ENCODE data around the gene FRMD3.

DNA sequence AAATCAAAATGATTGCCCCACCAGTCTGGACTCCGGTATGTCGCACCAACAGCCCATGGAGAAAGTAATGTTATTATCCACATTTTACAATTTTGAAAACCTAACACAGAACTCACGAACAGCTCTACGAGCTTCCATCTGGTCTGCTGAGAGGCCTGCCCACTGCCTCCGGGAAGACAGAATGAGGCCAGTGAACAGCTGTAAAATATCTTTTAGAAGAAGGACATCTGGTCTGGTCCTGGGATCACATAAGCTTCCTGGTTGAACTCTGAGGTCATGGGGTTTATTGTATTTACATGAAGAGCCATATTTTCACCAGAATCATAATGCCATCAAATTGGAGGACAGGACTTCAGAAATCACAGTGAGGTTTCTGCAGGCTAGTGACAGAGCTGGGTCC is 89.0 kb downstream of the FRMD3 start:
- TF ChIP-seq, protein P1, sequence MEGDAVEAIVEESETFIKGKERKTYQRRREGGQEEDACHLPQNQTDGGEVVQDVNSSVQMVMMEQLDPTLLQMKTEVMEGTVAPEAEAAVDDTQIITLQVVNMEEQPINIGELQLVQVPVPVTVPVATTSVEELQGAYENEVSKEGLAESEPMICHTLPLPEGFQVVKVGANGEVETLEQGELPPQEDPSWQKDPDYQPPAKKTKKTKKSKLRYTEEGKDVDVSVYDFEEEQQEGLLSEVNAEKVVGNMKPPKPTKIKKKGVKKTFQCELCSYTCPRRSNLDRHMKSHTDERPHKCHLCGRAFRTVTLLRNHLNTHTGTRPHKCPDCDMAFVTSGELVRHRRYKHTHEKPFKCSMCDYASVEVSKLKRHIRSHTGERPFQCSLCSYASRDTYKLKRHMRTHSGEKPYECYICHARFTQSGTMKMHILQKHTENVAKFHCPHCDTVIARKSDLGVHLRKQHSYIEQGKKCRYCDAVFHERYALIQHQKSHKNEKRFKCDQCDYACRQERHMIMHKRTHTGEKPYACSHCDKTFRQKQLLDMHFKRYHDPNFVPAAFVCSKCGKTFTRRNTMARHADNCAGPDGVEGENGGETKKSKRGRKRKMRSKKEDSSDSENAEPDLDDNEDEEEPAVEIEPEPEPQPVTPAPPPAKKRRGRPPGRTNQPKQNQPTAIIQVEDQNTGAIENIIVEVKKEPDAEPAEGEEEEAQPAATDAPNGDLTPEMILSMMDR (IDR thresholded peaks at IDR 0.05): no peak
- TF ChIP-seq EP300 (IDR thresholded peaks at IDR 0.05) (no peak), POLR2A (IDR thresholded peaks at IDR 0.05) (no peak), POLR2AphosphoS5 (IDR thresholded peaks at IDR 0.05) (no peak)
